Fibroblast of skin of left quadriceps (primary cell): ENCODE data around the gene BCL3.
A peak's percentile ranks its signal among the peaks of the same experiment; 100 is the strongest.

Source experiments
- DNase-seq, 2 experiments: peaks; one replicate each; pipeline ENCODE4 v3.0.0-alpha.2; 2013; ENCODE audit warnings: low read depth in 2 of 2

BCL3 gene

DNA sequence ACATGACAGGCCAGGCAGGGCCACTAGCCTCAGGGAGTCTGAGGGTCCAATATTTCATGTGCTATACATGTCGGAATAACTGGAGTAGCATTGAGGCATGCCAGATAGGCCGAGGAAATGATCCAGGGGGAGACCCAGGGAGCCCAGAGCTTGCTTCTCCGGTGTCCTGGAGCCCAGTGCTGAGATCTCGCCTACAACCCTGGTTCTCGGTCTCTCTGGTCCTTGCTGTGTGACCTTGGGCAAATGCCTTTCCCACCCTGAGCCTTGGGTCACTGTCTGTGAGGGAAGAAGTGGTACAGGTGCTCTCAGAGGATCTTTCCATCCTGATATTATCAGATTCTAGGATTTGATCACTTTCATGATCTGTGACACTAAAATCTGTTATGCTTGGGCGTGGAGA, 40.5 kb downstream of the BCL3 start:
- DNase-seq = no peak

DNA sequence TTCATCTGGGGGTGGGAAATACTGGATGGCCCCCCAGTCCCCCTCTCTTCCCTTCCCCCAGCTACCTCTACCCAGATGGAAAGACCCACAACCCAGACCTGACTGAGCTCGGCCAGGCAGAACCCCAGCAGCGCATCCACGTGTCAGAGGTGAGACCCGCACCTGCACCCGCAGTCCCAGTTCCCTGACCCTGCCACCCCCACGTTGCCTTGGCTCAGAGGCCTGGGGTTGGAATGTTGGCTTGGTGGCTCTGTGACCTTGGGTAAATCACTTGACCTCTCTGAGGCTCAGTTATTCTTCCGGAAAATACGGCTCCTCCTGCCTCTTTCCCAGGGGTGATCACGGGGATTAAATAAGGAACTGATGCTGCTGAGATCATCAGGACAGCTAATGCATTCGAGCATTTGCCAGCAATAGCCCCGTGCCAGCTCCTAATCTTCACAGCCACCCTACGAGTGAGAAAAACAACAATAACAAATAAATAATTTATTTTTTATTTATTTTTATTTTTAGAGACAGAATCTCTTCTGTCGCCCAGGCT, 41.5 kb downstream of the BCL3 start:
- no peak for DNase-seq

DNA sequence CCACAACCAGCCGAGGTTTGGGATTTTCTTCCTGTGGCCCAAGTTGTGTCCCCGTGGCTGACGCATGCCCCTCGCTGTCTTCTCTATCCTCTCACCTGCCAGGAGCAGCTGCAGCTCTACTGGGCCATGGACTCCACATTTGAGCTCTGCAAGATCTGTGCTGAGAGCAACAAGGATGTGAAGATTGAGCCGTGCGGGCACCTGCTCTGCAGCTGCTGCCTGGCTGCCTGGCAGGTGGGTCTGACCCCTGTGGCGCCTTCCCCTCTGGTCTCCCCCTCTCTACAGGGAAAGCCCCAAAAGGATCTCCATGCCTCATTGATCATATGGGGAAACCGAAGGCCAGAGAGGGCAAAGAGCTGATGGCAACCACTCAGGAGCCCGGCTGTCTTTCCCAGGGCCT, 43.8 kb downstream of the BCL3 start:
- DNase-seq = no peak

DNA sequence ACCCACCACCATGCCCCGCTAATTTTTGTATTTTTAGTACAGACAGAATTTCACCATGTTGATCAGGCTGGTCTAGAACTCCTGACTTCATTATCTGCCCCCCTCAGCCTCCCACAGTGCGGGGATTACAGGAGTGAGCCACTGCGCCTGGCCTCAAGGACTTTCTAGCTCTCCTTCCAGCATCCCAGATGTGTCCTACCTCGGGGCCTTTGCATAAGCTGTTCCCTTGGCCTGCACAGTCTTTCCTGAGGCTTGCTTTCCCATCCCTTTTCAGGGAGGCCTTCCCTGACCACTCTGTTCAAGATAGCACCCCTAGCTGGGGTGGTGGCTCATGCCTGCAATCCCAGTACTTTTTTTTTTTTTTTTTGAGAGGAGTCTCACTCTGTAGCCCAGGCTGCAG, 46.1 kb downstream of the BCL3 start:
- DNase-seq = no peak

DNA sequence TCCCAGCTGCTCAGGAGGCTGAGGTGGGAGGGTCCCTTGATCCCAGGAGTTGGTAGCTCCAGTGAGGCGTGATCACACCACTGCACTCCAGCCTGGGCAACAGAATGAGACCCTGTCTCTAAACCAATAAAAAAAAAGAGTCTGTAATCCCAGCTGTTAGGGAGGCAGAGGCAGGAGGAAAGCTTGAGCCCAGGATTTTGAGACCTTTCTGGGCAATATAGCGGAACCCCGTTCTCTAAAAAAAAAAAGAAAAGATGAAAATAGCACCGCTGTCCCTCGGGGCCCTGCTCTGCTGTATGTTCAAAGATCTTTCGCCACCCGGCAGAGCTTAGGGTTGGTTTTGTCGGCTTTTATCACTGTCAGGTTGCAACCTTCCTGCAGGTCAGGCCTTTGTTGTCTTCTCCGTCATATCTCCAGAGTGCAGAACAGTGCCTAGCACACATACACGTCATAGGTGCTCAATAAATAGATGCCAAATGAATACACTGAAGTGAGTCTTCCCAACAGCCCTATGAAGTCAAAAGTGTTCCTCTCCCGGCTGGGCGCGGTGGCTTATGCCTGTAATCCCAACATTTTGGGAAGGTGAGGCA, 47.0 kb downstream of the BCL3 start:
- DNase-seq = no peak

DNA sequence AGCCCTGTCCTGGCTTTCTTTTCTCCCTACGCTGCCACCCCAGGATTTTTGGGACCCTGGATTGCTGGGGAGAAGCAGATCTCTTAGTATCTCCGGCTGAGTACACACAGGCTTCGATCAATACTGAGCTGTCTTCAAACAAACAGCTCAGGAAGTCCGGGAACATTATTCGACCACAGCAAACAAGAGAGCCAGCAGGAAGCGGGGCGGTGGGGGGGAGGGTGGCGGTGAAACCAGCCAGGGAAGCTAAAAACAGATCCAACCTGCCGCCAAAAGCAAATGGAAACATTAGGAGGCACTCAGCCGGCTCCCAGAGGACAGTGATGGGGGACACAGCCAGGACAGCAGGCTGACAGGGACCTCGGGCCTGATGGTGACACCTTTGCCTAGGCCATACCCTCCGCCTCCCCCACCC, 48.2 kb downstream of the BCL3 start:
- DNase-seq = no peak

DNA sequence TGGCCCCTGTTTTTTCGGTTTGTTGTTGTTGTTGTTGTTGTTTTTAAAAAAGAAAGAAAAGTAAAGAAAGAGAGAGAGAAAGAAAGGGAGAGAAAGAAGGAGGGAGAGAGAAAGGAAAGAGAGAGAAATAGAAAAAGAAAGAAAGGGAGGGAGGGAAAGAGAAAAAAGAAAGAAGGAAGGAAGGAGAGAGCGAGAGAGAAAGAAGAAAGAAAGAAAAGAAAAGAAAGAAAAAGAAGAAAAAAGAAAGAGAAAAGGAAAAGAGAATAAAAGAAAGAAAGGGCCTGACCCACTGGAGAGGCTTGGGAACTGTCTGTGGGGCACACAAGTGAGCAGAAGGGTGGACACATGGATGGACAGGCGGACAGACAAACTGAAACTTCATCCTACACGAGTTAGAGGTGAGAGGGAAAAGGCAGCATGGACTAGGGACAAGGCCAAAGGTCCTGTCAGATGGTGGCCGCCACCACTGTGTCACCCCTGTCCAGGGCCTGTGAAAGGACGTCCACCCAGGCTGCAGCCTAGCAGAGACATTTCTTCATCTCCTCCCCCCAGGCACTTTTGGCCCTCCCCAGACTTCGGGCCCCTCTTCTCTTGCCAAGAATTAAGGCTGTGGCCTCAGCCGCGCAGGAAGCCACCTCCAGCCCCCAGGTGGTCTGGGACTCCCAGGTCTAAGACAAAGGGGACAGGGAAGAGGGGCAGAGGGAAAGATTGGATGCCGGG, 51.3 kb downstream of the BCL3 start:
- DNase-seq = no peak

DNA sequence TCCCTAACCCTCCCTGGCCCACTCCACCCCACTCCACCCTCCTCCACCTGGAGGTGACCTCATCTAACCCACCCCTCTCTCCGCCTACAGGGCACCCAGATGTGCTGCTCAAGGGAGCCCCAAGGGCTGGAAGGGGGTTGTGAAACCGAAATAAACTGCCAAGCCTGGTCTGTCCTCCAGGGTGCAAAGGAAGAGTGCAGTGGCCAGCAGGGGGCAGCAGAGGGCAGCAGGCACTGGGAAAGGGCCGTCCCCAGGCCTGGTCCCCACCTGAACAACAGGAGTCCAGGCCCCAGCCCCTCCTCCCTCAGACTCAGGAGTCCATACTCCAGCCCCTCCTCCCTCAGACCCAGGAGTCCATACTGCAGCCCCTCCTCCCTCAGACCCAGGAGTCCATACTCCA, 52.0 kb downstream of the BCL3 start:
- DNase-seq = peak; percentile 41 to 50

DNA sequence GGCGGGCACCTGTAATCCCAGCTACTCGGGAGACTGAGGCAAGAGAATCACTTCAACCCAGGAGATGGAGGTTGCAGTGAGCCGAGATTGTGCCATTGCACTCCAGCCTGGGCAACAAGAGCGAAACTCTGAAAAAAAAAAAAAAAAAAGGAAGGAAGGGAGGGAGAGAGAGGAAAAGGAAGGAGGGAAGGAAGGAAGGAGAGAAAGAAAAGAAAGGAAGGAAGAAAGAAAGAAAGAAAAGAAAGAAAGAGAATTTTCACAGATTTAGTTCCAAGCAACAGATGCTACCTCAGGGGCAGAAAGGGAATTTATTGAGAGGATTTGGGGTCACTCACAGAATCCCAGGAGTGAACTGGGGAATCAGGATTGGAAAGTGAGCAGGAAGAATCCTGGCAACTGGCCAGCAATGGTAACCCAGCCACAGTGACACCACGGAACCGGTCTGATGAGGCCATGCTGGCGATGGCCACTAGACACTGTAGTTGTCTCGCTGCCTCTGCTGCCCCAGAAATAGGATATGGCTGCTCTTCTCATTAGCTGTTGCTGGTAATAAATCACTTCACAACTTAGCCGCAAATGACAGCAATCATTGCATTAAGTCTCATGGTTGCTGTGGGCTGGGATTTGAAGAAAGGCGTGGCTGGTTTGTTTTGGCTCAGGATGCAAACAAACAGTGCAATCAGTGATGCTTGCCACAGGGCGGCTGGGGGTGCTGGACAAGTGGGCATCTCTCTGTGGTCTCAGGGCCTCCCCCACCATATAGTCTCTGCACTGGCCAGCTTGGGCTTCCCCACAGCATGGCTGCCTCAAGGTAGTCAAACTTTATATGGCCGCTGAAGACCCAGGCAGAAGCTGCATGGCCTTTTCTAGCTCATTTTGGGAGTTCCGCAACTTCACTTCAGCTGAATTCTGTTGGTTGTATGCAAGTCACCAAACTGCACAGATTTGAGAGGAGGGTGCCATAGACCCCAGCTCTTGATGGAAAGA, 55.2 kb downstream of the BCL3 start:
- no peak for DNase-seq

DNA sequence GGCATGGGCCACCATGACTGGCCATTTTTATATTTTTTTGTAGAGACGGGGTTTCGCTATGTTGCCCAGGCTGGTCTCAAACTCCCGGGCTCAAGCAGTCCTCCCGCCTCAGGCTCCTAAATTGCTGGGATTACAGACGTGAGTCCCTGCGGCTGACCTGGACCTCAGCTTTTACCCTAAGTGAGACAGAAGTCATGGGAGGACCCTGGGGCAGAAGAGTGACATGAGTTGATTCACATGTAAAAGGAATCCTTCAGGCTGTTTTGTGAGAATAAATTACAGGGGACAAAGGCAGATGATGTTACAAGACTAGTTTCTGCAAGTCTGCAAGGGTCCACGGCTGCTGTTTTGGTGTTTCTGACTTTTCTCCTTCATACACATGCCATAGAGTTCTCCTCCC, 57.8 kb downstream of the BCL3 start:
- no peak for DNase-seq

DNA sequence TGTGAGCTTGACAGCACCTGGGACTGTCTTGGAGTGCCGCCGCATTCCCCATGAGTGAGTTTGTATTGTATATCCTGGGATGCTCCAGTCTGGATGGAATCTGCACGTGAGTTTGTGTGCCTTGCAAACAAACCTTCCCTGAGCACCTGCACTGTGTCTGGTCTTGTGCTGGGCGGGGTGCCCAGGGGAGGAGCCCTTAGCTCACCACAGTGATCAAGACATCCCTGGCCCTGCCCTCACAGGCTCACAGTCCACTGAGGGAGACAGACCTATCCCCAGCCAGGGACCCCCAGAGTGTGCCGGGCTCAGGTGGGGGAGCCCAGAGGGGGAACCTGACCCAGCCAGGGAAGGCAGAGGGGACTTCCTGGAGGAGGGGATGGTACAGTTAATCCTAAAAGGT, 58.7 kb downstream of the BCL3 start:
- DNase-seq = no peak

DNA sequence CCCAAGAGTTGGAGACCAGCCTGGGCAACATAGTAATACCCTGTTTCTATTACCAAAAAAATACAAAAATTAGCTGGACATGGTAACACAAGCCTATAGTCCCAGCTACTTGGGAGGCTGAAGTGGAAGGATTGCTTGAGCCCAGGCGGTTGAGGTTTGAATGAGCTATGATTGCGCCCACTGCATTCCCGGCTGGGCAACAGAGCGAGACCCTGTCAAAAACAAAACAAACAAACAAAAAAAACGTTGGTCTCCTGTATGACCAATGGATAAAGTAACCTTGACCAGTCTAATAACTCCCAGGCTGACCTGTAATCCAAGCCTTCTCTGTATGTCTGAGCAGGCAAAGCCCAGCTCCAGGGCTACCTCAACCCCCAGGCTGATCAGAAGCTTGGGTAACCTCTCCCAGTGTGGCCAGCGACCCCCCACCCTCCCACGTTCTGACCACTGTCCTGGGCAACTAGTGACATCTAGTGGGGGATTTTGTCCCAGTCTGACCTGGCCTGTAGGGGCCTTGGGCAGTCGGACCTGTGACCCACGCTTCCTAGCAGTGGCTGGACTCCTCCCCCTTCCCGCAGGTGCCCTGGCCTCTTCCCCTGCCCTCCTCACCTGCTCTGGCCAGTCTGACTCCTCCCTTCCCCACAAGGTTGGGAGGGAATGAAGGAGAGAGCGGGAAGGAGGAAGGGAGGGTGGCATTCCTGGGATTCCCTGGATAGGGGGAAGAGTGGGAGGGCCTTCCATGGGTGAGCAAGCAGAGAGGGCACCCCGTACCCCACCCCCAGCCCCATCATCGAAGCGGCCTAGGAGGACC, 59.3 kb downstream of the BCL3 start:
- DNase-seq = peak in 1 of 2 experiments; percentile 5

DNA sequence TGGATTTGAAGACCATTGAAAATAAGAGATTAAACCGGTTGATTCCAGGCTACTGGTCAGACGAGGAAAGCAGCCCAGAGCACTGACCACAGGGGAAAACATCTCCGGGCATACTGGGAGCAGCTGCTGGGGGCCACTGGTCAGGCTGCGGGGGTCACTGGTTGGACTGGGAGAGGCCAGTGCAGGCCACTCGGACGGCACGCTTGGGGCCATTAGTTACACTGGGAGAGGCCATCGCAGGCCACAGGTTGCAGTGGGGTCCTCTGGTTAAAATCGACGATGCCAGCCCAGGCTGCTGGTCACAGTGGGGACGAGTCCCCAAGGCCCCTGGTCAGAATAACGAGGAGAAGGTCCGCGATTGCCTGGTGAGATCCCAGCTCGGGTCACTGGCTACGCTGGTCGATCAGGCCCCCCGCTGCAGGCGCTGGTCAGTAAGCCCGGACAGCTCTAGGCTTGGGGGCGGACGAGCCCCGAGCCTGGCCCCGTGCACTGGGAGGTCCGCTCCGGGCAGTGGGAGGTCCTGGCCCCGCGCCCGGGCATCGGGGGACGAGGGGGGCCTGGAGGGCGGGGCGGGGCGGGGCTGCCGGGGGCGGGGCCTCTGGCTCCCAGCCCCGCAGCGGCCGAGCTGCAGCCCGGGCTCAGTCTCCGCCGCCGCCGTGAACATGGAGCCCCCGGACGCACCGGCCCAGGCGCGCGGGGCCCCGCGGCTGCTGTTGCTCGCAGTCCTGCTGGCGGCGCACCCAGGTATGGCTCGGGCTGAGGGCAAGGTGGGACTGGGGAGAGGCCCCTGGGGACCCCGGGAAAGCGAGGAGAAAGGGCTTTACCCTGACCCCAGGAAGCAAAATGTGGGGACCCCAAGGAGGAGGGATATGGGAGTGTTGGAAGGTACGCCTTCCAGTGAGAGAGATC, 60.2 kb downstream of the BCL3 start, which contains the start of gene BCAM:
TSS of gene BCAM (plus strand) at position 641 of the 909 bp plus-strand sequence. CDS start at position 663, 22 bp downstream.
- peak; percentile 27 to 34 for DNase-seq
